Cardiac septum (tissue), 1 donor: ENCODE results near the gene FAM3B. TPM values are rescaled to one million over a fixed set of nuclear protein-coding genes. Genes with fewer than 3 reads are reported as not detected.

Source experiments
- DNase-seq: peaks from one replicate; pipeline ENCODE4 v3.0.0-alpha.2; 2020; ENCODE audit warnings: low spot score
- intact Hi-C: fragments of 100-400 bp; cut with DNase I; formaldehyde crosslinking; loops from one replicate; pipeline ENCODE4 v1.14.0; 2022
- total RNA-seq: library from RNA; stranded (reverse); fragmentation: NEBNext Ultra II Directional; extraction: Animal tissue kit (Norgen Biotek cat#: 25700); gene quantifications from one replicate; pipeline ENCODE4 v1.2.1, GENCODE V29; 2021
- donor health status: DM: no; HTN: no; CAD: no.

FAM3B gene
- total RNA-seq, 1 donor from 2014 or later: not detected

- no peak for DNase-seq
- intact Hi-C loops: loop anchor here (5.0 kb wide), 1 partner anchor 47 kb away; no protein-coding TSS in a partner anchor
Observed at GRCh38 chr21:41365377-41366107, 48.9 kb downstream of the FAM3B start.

DNA sequence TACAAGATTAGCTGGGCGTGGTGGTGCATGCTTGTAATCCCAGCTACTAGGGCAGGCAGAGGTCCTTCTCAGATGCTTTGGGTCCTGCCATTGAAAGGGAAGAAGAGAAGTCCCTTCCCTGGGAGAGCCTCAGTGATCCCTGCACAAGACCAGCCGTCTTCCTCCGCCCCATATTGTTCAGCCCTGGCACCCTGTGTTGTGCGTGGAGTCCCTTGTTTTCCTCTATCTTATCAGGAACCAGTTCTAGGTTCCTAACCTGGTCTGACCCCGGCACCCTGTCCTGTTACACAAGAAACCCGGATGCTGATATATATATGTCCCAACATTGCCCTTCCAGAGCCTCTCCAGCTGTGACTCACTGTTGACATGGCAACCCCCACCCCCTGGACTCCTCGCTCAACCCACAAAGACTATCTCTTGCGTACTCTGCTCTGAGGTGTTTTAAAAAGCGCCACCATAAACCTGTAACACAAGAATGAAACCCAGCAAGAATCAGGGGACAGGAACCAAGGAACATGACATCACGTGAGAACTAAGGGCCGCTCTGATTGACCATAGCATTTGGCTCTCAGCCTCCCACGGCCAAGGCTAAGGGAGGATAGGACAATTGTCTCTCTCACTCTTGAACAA lies 50.0 kb downstream of the FAM3B start:
- intact Hi-C loops: loop anchor here (5.0 kb wide), 1 partner anchor 46 kb away; no protein-coding TSS in a partner anchor
- peak; percentile 89 for DNase-seq

DNA sequence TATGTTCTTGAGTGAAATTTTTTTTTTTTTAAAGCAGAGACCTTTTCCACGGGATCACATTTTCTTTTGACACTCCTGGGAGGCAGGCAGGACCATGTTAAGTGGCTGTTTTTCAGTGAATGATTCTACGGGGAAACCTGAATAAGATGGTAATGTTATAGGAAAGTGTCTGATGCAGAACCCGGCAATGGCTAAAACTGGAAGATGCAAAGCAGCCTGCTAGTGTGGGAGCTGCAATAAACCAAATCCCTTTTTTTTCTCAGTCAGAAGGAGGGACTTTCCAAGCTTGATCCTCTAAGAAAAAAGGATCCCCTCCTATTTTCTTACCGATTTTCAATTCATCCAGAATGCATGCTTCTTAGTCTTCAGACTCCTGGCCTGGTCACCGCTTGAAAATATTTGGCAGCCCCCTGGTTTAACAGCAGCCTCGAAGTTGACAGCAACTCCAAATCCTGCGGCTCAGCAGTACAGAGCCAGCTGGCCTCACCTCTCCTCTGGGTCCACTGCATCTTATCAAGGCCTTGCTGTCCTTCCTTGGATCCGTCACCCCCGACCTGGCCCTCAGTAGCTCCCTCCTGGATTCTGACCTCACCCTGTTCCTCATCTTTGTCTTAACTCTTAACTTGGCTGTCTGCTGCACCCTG lies 50.8 kb downstream of the FAM3B start:
- intact Hi-C loops: loop anchor here (5.0 kb wide), 1 partner anchor 45 kb away; no protein-coding TSS in a partner anchor
- no peak for DNase-seq

DNA sequence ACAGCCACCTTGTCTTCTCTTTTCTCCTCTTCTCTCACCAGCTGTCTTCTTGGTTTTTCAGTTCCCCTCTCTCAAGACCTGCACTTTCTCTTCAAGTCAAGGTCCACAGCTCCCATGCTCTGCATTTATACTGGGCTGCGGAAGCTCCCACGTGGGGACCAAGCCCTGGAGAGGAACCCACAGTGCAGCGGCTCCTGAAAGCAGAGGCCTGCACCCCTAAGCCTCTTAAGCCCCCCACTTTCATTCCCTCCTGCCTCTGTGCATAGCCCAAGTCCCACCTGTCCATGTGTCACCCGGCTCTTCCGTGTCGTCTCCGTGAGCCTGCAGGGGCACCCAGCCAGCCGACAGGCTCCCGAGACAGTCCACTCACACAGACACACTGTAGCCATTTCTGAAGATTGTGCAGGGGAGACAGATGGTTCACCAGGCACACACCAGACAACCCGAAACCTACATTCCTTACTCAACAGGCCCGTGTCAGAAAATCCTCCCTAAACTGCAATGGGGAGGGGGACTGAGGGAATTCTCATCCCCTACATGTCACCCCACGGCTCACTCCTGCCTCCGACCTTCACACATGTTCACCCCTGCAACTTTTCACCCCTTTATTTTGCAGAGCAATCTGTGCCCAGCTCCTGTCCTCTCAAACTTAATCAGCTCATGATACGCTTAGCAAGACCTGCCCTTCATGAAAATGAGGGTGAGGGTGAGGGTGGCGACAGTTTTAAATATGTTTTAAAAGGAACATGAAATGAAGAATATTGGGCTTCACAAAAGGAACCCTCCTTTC lies 51.5 kb downstream of the FAM3B start:
- intact Hi-C loops: loop anchor here (5.0 kb wide), 1 partner anchor 44 kb away; no protein-coding TSS in a partner anchor
- DNase-seq: no peak

DNA sequence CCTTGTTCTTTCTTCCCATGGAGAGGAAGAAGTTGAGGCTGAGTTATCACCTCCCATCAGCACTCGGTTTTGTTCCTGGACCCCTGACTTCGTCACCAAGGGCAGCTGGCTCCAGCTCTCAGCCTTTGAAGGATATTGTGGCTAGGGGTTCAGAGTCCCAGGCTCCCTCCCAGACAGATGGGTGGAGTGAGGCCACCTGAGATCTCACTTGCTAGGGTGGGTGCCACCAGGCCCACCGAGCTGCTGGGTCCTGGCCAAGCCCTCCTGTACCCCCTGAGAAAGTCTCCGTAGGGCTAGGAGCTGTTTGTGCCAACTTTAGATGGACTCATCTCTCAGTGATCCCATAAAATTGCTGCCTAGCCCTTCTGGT lies 52.1 kb downstream of the FAM3B start:
- intact Hi-C loops: loop anchor here (5.0 kb wide), 1 partner anchor 44 kb away; no protein-coding TSS in a partner anchor
- DNase-seq: no peak

- intact Hi-C loops: loop anchor here (5.0 kb wide), 1 partner anchor 43 kb away; no protein-coding TSS in a partner anchor
- peak; percentile 75 for DNase-seq
Observed at GRCh38 chr21:41369105-41369919, 52.7 kb downstream of the FAM3B start.

DNA sequence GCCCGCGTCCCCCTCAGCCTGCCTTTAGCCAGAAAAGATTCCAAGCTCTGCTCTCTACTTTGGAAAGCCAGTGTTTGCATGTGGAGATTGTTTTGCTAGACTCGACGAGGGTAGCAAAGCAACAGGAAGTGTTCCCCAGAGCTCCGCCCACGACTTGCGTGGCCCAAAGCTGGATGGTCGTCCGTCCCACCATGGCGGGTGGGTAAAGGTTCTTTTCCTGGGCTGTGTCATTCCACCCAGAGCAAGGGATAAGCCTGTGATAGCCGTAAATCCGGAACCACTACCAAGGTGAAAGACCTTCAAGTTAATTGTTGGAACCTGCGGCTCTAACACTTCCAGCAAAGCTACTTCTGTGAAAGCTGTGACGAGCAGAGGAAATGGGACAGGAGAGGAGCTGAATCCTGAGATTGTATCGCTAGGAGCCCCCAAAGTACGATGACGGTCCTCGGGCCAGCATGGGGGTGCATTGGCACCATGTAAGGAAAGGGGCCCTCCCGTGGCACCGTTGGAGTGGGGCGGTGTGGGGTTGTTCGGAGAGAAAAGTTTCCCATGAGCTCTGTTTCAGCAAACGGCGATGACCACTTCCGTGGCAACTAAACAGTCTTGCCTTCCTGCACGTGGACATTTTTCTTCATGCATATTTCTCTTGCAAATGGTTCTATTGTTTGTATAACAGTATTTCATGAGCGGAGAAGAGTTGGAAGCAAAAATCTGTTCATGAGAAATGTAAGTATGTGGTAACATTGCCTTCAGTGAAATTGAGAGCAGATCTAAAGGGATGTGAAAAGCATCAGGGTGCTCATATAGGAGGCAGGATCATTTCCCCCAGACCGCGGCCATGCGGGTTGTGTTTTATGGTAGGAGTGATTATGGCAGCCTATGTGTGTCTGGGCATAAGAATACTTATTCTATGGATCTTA lies 53.6 kb downstream of the FAM3B start:
- peak; percentile 72 for DNase-seq
- intact Hi-C loops: loop anchor here (5.0 kb wide), 1 partner anchor 42 kb away; no protein-coding TSS in a partner anchor

DNA sequence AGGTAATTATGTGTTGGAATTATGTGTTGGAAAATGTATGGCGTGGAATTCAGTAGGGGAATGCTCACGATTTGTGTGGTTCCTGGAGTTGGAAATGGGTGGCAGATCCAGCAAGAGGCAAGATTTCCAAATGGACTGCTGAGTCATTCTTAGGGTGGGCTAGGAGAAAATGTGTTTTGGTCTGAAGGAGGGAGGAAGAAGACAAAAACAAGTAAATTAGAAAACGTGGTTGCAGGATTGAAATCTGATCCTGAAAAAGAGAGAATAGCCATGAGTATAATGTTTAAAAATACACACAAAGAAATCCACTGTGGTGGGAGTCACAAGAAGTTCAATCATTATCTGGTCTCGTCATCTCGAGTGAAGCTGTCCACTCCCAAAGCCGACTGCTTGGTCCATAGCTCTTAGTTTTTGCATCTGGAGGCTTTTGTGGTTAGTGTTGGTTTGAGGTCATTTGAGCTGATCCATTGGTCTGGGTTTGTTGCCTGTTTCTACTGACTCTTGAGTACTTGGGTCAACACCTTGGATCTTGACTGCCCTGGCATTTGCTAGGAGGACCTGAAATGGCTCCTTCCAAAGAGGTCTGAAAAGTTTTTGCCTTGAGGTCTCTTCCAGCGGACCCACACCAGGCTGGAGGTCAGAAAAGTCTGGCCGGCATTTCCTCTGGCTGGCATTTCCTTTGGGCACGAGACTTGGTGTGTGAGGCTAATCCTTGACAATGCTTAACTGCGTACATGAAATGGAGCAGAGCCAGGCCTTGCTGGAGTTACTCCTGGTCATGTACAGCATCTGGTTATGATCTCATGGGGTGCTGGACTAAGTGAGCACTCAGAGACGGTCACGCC lies 54.5 kb downstream of the FAM3B start:
- intact Hi-C loops: no loop called here

DNA sequence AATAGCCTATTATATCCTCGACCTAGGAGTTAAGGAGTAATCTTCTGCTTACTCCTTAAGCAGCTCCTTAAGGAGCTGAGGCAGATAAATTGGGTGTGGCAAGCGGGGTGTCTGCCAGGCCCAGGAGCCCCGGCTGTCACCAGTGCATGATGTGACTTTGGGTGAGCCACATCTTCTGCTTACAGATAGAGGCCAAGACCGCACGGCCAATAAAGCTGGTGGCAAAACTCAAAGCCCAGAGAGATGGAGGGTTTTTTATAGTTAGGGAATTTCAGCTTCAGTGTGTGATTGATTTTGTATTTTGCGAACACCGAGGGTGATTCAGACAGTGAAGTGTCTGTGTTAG lies 55.1 kb downstream of the FAM3B start:
- intact Hi-C loops: no loop called here
- peak; percentile 59 for DNase-seq

More for the DNA sequence above, 54.5 kb downstream of the FAM3B start:
- DNase-seq: no peak

DNA sequence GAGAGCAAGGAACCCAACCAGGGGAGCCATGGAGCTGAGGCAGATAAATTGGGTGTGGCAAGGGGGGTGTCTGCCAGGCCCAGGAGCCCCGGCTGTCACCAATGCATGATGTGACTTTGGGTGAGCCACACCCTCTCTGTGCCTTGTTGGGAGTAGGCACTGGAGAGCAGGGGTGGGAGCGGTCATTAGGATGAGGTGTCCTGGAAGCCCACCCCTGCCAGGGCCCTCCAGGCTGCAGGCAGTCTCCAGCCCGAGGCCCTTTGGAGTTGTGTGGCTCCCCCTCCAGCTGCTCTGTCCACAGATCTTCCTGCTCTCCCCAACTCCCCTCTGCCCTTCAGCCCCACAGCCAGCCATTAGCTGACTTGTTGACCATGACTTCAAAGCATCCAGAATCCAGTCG lies 56.7 kb downstream of the FAM3B start:
- intact Hi-C loops: no loop called here
- no peak for DNase-seq

GRCh38 chr21:41373763-41374162 lies 57.2 kb downstream of the FAM3B start:
- intact Hi-C loops: no loop called here
- no peak for DNase-seq

DNA sequence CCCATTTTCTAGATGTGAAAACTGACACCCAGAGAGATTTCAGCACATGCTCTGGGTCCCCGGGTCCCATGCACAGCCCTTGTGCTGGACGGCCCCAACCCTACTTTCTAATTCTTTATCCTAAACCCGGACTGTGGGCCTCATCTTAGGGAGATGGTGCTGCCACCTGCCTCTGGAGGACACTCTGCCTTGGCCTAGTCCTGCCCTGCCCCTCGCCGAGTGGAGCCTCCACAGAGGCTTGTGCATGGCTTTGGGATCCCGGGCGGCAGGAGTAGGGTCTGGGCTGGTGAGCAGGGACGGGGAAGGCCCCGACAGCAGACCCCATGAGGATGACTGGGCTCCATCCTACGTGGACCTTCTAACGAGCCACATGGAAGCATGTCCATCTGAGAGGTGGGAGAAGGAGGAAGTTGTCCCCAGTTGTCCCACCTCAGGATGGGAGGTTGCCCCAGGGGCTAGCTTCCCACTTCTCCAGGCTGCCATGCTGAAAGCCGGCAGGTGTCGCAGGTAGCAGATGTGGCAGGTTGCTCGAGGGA lies 57.6 kb downstream of the FAM3B start:
- intact Hi-C loops: no loop called here
- DNase-seq: no peak

- intact Hi-C loops: no loop called here
- no peak for DNase-seq
Observed at GRCh38 chr21:41374867-41375533, 58.4 kb downstream of the FAM3B start.

DNA sequence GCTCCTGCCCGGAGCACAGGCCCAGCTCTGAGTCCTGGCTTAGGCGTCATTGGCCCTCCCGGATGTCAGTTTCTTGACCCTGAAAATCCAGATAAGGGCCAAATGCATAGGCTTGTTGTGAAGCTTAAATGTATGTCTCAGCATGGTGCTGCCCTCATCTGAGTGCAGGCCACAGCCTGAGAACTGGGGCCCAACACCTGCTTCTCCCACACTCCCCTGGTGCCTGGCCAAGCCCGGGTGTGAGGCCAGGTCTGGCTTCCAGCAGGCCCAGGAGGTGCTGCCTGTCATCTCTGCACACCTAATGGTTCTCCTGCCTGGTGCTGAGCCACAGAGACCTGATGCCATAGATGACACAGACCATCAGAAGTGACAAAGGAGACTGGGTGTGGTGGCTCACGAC lies 59.3 kb downstream of the FAM3B start:
- intact Hi-C loops: no loop called here
- no peak for DNase-seq

GRCh38 chr21:41377715-41378114 lies 61.1 kb downstream of the FAM3B start:
- no peak for DNase-seq
- intact Hi-C loops: no loop called here

GRCh38 chr21:41378849-41379248 lies 62.2 kb downstream of the FAM3B start:
- DNase-seq: no peak
- intact Hi-C loops: no loop called here
